ENCODE results near the gene MPRIP.

DNA sequence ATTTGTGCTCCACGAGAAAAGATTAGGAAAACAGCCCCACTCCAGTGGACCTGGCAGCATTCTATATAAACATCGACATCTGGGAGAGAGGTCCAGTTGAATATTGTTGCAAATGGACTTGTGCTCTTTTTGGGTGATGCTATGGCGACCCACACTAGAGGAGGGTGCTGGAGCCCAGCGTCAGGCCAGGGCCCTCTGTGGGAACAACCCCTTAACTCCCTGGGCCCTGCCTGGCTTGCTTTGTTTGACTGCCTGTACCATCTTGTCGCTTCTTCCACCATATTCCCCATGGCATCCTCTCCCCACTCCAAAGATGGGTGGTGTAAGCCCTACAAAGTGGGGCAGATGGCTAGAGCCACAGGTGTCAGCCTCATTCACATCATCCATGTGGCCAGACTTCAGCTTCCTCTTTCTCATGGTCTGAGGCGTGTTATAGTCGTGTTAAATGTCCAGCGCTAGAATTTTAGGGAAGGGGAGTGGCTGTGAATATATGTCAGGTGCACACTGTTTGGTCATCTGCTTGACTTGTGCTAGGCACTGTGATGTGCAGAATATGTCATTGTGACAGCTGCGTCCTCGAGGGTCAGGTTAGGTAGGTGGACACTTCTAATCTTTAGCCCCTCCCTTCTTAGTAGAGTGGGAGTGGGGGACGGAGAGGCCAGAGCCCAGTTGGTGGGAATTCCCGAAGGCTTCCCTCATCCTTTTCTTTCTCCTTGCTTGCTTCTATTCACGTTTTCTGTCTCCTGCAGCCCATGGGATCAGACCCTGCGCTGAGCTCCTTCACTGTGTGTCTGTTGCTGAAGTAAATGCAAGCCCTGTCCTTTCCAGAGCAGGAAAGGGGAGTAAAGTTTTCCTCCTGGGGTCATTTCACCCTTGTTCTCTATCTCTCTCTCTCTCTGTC, 49.8 kb downstream of the MPRIP start:
- no peak for TF ChIP-seq CTCF (optimal IDR thresholded peaks at IDR 0.05 in 1 of 3, IDR thresholded peaks at IDR 0.05 in 1 of 3, conservative IDR thresholded peaks at IDR 0.05 in 1 of 3; ENCODE audit: extremely low read depth in 1 of 3, insufficient read depth in 2 of 3, low read length in 3 of 3)
- no peak for TF ChIP-seq EZH2 (IDR thresholded peaks at IDR 0.05; ENCODE audit: low read length)
